ENCODE results near the gene KRT81.

DNA sequence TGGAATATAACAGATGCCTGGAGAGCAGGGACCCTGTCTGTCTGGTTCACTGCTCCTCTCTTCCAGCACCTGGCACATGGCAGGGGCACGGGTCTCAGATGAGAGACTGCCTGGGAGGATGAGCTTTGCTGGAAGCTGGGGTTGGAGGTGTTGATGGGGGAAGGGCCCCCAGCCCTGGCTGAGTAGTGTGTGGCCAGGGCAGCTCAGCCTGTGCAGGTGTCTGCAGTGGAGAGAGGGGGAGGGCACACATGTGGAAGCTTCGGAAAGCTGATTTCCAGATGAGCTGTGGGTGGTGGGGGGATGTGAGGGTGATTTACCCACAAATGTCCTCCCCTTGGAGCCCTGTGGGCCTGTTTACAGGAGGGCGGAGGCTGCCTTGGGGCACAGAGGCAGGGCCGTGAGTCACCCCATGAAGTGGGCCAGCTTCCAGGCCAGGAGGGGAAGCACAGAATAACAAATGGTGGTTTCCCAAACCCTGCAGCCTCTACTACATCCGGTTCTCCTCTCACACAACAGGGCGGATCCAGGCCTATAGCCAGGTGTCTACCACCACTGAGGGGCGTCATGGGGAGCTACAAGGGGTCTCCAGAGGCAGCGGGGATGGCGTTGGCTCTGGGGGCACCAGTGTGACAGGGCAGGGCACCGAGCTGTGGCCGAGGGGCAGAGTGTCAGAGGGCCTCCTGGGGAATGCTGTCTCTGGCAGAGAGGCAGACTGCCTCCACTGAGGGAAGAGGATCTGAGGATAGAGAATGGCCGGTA is 47.3 kb downstream of the KRT81 start:
- TF ChIP-seq, protein P1, sequence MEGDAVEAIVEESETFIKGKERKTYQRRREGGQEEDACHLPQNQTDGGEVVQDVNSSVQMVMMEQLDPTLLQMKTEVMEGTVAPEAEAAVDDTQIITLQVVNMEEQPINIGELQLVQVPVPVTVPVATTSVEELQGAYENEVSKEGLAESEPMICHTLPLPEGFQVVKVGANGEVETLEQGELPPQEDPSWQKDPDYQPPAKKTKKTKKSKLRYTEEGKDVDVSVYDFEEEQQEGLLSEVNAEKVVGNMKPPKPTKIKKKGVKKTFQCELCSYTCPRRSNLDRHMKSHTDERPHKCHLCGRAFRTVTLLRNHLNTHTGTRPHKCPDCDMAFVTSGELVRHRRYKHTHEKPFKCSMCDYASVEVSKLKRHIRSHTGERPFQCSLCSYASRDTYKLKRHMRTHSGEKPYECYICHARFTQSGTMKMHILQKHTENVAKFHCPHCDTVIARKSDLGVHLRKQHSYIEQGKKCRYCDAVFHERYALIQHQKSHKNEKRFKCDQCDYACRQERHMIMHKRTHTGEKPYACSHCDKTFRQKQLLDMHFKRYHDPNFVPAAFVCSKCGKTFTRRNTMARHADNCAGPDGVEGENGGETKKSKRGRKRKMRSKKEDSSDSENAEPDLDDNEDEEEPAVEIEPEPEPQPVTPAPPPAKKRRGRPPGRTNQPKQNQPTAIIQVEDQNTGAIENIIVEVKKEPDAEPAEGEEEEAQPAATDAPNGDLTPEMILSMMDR (conservative IDR thresholded peaks at IDR 0.05): no peak; the same call in 1 of the 2 replicates
- TF ChIP-seq EZH2 (IDR thresholded peaks at IDR 0.05; ENCODE audit: low read depth): no peak

All from PC-9 (cell line).